ENCODE data around the gene SMC4.
"Not testable (repeated sequence)": the region's sequence is repeated elsewhere in the genome, so short reads cannot be mapped to it uniquely, and the experiment has no call there.

SMC4 gene

DNA sequence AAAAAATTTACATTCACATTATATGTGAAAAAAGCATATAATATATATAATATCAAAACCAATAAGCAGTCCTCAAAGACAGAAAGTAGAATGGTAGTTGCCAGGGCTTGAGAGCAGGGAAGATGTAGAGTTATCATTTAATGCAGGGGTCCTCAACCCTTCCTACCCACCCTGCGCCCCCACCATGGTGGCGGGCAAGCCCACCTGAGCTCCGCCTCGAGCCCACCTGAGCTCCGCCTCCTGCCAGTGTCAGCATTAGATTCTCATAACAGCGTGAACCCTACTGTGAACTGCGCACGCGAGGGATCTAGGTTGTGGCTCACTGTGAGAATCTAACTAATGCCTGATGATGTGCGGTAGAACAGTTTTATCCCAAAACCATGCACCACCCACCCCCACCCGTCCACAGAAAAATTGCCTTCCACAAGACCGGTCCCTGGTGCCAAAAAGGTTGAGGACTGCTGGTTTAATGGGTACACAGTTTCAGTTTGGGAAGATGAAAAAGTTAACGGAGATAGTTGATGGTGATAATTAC, 47.1 kb downstream of the SMC4 start:
- no peak for DNase-seq (ENCODE audit: low spot score)

DNA sequence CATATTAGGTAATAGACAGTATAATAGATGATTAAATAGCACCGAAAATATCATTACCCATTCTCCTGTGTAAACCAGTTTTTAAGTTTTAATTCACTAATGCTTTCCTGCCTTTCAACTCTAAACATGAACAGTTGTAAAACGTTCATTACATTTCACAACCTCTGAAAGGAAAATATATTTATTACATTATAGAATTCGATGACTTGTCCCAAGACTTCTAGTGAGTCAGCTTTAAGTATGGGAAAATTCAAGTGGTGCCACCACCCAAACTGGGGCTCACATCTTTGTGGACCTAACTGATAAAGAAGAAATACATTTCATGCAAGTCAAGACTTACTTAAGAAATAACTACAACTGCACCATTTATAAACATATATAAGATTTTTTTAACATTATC, 48.1 kb downstream of the SMC4 start:
- DNase-seq (ENCODE audit: low spot score), result peak; percentile 76

DNA sequence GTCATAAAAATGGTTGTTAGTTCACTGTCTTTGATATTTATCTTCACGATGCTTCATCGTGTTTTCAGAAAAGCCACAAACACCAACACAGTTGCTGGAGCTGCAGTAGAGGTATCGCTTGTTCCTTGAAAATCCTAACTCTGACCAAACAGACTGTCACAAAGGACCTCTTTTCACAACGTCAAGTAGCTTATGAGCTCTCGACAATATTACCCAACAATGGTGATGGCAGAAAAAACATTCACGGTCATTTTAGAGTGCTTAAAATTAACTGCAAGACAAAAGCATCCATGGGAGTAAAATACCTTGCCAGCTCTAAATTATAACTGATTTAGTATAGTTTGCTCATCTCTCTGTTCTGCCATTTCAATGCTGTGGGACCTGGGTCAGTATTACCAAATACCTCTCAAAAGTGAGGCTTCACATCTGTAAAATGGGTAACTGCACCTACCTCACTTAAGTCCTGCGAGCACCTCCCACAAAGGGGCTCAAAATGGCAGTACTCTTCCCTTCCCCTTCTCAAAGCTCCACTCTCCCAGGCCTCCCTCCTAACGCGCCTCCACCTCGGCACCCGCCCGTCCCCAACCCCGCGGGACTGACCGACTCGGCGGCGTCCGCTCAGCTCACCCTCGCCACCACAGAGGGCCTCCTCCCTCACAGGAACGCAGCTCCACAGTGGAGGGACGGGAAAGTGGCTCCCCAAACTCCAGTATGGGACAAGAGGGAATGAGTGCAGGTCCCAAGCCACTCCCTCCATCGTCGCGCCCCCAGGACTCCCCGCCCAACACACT, 49.6 kb downstream of the SMC4 start:
- DNase-seq (ENCODE audit: low spot score), result peak; percentile 61

DNA sequence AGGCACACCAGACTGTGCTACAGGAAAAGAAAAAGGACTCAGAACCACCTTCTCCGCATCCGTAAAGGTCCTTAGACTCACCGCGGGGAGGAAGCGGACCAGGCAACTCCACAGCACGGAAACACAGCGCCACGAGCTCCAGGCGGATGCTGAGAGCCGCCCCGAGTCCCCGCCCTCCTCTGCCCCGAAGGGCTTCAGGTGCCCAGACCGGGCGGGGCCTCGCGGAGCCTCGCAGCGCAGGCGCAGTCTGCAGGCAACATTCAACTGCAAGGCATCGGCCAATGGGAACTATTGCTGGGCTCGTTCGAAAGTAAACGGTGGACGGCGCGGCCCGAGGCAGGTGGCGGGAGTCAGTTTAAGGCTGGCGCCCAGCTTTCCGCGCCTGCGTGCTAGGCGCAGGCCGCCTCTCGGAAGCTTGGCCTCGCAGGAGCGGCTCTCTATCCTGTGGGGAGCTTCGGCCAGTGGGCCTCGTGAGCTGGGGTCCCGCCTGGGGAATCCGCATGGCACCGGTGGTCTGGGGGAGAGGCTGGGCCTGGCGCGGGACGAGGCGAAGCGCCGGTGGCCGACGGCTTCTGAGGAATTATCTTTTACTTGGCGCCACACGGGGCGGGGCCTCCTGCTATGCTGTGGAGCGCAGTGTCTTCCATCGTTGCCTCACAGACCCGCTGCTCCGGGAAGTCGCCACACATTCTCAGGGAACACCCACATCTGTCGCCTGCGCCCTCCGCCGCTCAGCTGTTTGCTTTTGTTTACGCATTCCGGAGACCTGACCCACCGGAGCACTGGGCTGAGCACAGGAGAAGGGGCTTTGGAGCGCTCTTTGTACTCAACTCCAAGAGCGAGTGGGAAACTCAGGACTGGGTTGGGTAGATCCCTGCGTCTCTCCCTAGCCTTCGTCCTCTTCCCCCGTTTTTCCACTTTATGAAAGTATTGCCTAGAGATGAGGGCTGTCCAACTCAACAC, 50.5 kb downstream of the SMC4 start, which contains the start of gene TRIM59:
TRIM59 (minus strand) TSS at position 151 of the 963 bp plus-strand sequence. CDS start 10,603 bp downstream, outside the sequence.
- peak; percentile 97 for DNase-seq (ENCODE audit: low spot score)

DNA sequence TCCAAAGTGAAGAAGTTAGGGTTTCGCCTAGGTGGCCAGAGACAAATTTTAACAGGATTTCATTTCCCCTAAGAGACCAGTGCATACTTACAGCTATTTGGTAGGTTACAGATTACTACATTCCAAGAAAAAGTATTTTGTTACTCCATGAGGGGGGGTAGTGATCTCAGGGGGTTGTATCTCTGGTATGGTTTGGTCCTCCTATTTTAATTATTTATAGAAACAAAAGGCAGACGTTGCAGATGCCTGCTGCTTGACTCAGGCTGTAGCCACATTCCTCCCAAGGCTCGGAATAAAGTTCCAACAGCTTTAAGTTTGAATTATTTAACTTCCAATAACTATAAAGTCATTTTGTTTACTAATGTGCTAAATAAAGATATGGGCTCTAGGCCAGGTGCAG, 51.4 kb downstream of the SMC4 start:
- no peak for DNase-seq (ENCODE audit: low spot score)

DNA sequence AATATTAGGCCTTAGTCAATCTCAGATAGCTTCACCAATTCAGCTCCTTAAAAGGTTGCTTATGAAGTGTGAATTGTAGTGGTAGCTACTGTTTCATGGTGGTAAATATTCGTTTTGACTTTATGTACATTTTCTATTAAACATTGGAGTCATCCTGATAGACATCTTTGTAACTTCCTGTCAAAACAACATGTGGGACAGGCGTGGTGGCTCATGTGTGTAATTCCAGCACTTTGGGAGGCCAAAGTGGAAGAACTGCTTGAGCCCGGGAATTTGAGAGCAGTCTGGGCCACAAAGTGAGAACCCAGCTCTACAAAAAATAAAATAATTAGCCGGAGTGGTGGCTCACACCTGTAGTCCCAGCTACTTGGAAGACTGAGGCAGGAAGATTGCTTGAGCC, 52.2 kb downstream of the SMC4 start:
- no peak for DNase-seq (ENCODE audit: low spot score)

DNA sequence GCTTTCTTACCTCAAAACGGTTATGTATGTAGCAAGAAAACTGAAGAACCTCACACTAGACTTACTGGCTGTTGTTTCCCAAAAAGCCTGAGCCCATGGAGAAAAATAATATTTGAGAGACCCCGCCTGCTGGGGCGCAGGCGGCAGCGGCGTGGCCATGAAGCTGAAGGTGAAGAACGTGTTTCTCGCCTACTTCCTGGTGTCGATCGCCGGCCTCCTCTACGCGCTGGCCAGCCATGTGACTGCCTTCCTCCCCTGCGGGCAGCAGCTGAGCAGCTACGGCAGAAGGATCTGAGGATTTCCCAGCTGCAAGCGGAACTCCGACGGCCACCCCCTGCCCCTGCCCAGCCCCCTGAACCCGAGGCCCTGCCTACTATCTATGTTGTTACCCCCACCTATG, 52.8 kb downstream of the SMC4 start:
- DNase-seq (ENCODE audit: low spot score), result not testable (repeated sequence)

DNA sequence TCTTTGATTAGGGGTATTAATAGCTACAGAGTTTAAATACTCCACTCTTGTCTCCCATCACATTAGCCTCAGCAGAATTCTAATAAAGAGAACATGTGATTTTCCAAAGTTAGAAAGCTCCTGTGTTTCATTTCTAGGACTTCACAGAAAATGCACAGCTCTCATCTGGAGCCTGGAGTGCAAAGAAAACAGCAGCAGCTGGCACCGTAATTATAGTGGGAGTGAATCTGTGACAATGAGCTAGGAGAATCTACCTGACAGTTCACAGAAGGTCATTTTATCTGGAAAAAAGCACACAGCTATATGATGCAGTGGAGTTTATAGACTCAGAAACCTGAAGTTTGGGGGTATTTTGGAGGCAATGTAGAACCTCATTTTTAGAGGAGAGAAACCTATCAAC, 55.5 kb downstream of the SMC4 start:
- no peak for DNase-seq (ENCODE audit: low spot score)

DNA sequence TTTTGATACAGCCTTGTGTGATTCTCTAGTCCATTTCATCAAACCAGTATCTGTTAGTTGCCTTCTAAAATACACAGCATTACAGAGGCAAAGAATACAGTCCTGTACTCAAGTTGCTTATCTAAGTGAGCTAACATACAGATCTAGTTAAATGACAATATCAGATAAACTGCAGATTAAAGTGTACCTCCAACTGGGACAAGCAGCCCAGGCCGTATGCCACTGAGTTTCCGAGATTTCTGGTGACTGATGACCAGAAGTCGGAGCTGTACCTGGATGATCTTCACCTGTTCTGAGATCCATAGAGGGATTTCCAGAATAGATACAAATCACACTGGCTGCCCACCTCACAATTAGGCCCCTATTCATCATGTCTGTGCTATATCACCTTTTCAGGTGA, 56.4 kb downstream of the SMC4 start:
- no peak for DNase-seq (ENCODE audit: low spot score)

DNA sequence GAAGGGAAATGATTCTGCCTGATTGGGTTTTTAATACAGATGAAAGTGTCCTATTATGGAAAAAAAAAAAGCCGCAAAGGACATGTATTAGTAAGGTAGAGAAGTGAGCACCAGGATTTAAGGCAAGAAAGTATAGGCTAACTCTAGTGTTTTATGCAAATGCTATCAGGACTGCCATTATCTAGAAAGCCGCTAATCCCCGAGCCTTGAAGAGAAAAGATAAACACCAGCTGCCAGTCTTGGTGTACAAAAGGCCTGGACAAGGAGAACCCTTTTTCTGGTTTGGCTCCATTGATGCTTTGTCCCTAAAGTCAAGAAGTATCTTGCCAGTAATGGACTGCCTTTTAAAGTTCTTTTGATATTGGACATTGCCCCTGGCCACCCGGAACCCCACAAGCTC, 58.7 kb downstream of the SMC4 start:
- DNase-seq (ENCODE audit: low spot score), result no peak

DNA sequence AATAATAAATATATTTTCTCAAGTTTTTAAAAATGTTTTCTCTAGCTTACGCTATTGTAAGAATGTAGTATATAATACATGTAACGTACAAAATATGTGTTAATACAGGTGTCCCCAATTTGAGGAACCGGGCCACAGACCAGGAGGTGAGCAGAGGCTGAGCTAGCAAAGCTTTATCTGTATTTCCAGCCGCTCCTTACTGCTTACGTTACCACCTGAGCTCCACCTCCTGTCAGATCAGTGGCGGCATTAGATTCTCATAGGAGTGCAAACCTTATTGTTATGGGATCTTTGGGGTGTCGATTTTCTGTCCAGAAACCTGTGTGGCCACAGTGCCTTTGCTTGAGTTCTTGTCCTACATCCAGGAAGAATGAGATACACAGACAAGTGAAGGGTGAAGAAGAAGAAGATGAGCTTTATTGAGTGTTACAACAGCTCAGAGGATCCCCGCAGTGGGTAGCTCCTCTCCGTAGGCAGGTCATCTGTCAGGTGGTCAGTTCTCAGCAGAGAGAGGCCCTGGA, 60.1 kb downstream of the SMC4 start:
- no peak for DNase-seq (ENCODE audit: low spot score)

DNA sequence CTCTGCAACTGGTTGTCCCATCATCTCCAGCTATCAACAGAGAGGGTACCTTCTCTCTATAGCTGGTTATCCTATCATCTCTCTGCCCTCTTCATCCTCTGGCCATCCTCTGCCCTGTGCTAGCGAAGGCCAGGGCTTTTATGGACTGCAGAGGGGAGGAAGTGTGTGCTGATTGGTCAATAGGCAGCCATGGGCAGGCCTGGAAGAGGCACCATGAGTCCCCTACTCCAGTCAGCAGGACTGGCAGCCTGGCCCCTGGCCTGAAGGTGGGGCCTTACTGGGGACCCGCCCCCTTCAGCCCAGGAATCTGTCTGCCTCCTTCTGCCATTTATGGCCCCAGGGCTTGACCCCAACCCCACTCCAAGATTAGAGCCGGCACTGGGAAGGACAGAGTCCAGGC, 60.6 kb downstream of the SMC4 start:
- DNase-seq (ENCODE audit: low spot score), result no peak

DNA sequence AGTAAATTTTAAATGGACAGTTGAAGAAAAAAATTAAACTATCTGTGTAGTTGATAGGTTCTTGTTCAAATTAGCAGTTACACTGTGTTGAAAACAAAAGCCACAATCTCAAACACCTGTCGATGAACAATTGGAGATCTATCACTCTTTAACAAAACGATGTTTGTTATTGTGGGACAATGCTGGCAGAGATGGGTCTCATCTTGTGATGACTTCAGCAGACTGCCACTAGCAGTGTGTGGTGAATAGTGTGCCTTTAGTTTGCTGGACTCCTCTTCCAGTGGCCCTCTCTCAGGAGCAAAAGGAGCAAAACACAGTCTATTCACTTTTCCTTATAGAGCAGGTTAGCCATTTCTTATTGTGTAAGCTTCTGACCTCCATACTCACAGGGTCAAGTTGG, 64.9 kb downstream of the SMC4 start:
- no peak for DNase-seq (ENCODE audit: low spot score)

DNA sequence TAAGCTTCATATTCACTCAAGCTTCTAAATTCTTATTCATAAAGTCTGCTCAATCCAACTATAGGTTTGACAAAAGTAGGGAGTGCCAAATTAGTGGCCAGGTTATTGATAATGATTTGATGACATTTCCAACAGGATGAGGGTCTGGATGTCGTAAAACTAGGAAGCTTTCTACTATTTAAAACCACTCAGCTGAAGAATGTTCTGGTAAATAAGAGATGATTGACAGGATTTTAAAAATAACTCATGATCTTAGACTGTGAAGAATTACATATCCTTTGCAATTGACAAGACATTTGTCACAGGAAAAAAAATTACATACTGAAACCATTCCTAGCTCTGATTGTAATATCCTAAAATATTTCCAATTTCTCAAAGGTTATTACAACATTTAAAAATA, 65.5 kb downstream of the SMC4 start:
- no peak for DNase-seq (ENCODE audit: low spot score)

DNA sequence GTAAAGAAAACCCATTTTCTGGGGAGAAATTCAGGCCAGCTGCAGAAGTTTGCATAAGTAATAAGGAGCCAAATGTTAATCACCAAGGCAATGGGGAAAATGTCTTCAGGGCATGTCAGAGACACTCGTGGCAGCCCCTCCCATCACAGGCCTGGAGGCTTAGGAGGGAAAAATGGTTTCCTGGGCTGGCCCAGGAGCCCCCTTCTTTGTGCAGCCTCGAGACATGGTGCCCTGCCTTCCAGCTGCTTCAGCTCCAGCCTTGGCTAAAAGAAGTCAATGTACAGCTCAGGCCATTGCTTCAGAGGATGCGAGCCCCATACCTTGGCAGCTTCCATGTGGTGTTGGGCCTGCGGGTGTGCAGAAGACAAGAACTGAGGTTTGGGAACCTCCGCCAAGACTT, 70.7 kb downstream of the SMC4 start:
- DNase-seq (ENCODE audit: low spot score), result no peak

DNA sequence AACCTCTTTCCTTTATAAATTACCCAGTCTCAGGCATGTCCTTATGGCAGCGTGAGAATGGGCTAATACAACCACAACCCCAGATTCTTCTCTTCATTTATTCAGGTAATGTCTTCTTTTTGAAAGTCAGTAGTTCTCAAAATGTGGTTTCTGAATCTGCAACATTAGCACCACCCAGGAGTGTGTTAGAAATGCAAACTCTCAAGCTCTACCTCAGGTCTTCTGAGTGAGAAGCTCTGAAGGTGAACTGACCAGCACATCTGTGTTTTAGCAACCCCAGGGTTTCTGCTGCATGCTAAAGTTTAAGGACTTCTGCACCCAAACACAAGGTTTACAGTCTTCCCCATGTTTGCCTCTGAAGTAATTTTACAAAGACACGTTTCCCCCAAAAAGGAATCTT, 72.4 kb downstream of the SMC4 start:
- no peak for DNase-seq (ENCODE audit: low spot score)

DNA sequence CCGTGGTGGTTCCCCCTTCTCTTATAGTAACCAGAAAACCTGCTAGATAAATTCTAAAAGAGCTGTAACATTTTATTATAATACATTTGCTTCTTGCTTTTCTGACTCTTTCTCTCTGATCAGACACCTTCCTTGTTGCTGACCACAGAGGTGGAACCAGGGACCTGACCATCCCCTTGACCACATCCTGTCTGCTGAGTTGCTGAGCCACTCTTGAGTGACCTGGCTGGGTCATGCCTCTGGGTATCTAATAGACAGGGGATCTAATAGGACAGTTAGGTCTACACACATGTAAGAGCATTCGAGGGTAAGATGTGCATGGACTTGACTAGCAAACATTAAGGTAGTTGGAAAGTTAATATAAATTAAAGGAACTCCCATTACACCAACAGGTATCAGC, 72.9 kb downstream of the SMC4 start:
- DNase-seq (ENCODE audit: low spot score), result no peak

DNA sequence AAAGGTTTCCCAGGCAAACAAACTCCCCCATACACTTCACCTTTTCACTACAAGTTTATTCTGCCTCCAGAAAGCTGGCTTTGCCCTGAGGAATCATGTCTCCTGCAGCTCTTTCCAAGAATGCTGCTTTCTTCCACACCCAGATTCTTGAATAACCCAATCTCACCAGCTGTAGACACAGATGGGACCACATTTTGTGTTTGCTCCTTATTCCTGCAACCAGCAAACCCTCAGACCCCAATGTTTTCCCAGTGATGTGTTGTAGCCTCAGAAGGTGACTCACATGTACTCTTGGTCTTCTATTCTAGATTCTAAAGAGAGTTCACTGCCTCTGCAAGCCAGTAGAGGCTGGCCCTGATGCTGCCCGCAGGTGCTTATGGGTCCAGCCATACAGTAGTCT, 73.8 kb downstream of the SMC4 start:
- no peak for DNase-seq (ENCODE audit: low spot score)

DNA sequence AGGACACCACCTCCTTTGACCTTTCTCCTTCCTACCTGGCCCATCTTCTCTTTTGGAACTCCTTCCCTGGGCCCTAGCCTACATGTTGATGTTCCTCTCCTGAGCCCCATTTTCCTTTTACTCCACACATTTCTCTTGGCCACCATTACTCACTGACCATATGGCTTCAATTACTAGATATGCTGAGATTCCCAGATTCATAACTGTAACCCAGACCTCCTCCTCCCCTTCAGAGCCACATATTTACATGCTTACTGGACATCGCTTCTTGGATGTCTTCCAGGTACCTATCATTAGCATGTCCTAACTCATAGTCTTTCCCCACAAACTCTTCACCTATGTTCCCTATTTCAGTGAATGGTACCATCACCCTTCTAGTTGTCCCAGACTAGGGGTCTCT, 74.5 kb downstream of the SMC4 start:
- no peak for DNase-seq (ENCODE audit: low spot score)

DNA sequence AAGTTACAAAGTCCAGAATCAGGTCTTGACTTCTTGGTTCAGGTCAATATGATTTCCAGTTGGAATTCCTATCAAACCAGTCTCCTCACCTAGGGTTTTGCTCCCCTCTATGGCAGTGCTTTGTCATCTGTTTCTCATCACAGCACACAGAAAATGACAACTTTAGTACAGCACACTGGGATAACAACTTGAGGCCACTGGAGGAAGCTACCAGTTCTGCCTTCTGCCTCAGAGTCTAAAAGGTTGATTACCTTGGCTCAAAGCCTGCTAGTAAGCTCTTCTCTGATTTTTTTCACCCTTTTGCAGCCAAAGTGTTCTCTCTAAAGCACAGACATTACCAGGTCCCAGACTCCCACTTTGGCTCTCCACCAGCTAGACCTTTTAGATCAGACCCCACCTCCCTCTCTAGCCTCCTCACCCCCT, 75.0 kb downstream of the SMC4 start:
- no peak for DNase-seq (ENCODE audit: low spot score)

DNA sequence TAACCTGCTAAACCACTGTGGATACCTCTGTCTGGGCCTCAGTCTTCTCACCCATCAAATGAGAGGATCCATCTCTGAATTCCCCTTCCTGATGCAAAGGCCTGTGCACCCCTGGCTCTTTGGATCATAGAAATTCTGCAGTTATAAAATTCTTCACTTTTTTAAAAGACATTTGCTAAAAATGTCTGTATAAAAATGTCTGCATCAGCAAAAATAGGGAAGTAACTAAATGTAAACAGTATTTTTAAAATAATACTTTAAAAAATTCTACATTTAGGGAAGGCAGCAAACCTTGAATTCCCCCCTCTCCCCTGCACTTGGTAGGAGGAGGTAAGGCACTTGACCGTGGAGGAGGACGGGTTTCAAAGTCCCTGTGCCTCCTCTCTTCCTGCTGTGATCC, 75.7 kb downstream of the SMC4 start:
- no peak for DNase-seq (ENCODE audit: low spot score)

DNA sequence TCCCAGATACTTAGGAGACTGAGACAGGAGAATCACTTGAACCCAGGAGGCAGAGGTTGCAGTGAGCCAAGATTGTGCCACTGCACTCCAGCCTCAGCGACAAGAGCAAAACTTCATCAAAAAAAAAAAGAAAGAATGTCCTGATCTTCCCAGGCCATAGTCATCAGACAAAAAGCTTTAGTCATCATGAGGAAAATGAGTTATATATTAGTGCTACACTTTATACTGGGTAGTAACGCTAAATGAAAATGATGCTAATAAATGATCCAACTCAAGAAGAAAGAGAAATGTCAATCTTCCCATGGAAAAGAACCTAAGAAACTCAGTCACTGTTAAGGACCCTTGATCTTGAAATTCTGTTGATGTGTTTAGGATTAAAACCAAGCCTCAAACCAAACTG, 76.4 kb downstream of the SMC4 start:
- no peak for DNase-seq (ENCODE audit: low spot score)

DNA sequence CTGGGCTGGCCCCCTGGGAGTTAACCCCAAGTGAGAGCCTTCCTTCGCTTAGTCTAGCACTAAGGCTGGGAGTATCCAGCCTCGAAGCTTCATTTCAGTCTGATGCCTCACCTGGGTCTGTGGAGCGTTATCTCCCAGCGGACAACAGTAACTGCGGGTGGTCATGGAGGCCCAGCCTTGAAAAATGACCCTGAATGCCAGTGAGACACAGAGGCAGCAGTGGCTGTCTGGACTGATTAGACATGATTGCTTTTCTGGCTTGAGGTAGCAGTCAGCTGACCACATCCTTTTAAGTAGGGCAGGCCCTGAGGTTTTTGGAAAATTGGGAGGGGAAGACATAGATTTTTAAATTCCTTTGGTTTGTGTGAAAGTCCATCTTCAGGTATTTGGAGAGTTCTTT, 78.3 kb downstream of the SMC4 start:
- no peak for DNase-seq (ENCODE audit: low spot score)
